KMS-11 (cell line): ENCODE data around the gene MMAB.

ENCODE experiments used
- H2AFZ ChIP-seq: fragments of 200-600 bp; sonication (generic); 2 replicates; pipeline ENCODE4 v1.6.1; 2016; ENCODE audit warnings: antibody characterized with exemption, mixed run types, low read depth
- H3K27ac ChIP-seq: fragments of 200-600 bp; sonication (generic); 2 replicates; pipeline ENCODE4 v1.6.1; 2016; ENCODE audit warnings: mild to moderate bottlenecking, mixed run types
- H3K27me3 ChIP-seq: fragments of 200-600 bp; sonication (generic); 2 replicates; pipeline ENCODE4 v1.6.1; 2017; ENCODE audit warnings: mild to moderate bottlenecking, low read depth, mixed run types, moderate library complexity; ENCODE audit not compliant: insufficient read depth
- H3K36me3 ChIP-seq: fragments of 200-600 bp; sonication (generic); 2 replicates; pipeline ENCODE4 v1.6.1; 2017; ENCODE audit warnings: mild to moderate bottlenecking, mixed run types; ENCODE audit not compliant: insufficient read depth
- H3K4me1 ChIP-seq: fragments of 200-600 bp; sonication (generic); 2 replicates; pipeline ENCODE4 v1.6.1; 2016; ENCODE audit warnings: mild to moderate bottlenecking, low read depth, mixed run types; ENCODE audit not compliant: poor library complexity, severe bottlenecking
- H3K4me2 ChIP-seq: fragments of 200-600 bp; sonication (generic); 2 replicates; pipeline ENCODE4 v1.7.0; 2016; ENCODE audit warnings: mild to moderate bottlenecking, mixed run types
- H3K4me3 ChIP-seq: fragments of 200-600 bp; sonication (generic); IDR thresholded peaks from 2 replicates; pipeline ENCODE4 v1.6.1; 2017; ENCODE audit warnings: low read depth, low read length, mixed read lengths; ENCODE audit not compliant: insufficient read depth
- H3K79me2 ChIP-seq: fragments of 200-600 bp; sonication (generic); 2 replicates; pipeline ENCODE4 v1.6.1; 2016; ENCODE audit warnings: low read depth, mixed run types; ENCODE audit not compliant: insufficient read depth
- H3K9ac ChIP-seq: fragments of 200-600 bp; sonication (generic); 2 replicates; pipeline ENCODE4 v1.6.1; 2016; ENCODE audit warnings: mild to moderate bottlenecking, mixed run types
- H4K20me1 ChIP-seq: fragments of 200-600 bp; sonication (generic); 2 replicates; pipeline ENCODE4 v1.6.1; 2016; ENCODE audit warnings: mild to moderate bottlenecking, mixed run types; ENCODE audit not compliant: insufficient read depth
- TF ChIP-seq, protein P1 (sequence below): fragments of 200-600 bp; sonication (generic); conservative IDR thresholded peaks from 2 replicates; pipeline ENCODE4 v1.6.1; 2017; ENCODE audit warnings: low read depth, mild to moderate bottlenecking, antibody characterized with exemption, low read length, moderate library complexity, mixed read lengths

MMAB gene

DNA sequence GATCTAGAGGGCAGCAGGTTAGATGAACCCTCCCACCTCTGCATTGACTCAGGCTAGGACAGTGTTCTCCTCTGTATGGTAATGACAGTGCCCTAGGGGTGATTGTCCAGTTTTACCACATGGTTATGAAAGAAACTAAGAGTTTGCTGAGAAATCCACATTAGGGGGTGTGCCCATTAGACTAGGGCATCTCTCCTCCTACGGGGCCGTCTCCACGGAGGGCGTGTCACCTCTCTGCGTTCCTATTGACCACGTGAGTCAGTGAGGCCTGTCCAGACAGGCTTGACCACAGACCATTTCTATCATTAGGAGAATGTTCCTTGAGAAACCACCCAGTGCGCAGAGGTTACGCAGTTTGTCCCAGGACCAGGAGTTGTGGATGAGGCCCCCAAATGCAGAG is 8.6 kb upstream of the MMAB start:
- Histone ChIP-seq H3K9ac (no peak overlapping the region), H3K36me3 (no peaks in the 10 kb centered on the region), H3K27me3 (no peaks in the 10 kb centered on the region), H3K79me2 (no peaks in the 10 kb centered on the region), H3K4me1 (no peaks in the 10 kb centered on the region), H4K20me1 (no peaks in the 10 kb centered on the region), H3K4me2 (no peak overlapping the region), H3K27ac (no peak overlapping the region), H2AFZ (no peak overlapping the region), H3K4me3 (no peak overlapping the region)
- TF ChIP-seq, protein P1, sequence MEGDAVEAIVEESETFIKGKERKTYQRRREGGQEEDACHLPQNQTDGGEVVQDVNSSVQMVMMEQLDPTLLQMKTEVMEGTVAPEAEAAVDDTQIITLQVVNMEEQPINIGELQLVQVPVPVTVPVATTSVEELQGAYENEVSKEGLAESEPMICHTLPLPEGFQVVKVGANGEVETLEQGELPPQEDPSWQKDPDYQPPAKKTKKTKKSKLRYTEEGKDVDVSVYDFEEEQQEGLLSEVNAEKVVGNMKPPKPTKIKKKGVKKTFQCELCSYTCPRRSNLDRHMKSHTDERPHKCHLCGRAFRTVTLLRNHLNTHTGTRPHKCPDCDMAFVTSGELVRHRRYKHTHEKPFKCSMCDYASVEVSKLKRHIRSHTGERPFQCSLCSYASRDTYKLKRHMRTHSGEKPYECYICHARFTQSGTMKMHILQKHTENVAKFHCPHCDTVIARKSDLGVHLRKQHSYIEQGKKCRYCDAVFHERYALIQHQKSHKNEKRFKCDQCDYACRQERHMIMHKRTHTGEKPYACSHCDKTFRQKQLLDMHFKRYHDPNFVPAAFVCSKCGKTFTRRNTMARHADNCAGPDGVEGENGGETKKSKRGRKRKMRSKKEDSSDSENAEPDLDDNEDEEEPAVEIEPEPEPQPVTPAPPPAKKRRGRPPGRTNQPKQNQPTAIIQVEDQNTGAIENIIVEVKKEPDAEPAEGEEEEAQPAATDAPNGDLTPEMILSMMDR, result no peak

DNA sequence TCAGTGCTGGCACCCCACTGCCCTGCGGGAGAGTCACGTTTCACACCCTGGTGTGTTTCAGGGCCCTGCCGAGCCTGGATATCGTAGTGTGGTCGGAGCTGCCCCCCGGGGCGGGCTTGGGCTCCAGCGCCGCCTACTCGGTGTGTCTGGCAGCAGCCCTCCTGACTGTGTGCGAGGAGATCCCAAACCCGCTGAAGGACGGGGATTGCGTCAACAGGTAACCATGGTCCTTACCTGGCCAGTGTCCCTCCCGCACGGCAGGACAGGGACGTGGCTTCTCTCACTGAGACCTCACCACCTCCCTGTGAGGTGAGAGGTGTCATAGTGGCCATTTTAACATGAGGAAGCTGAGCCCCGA is 8.0 kb upstream of the MMAB start:
- Histone ChIP-seq H3K4me2 (no peak overlapping the region), H3K79me2 (no peaks in the 10 kb centered on the region), H3K9ac (no peak overlapping the region), H3K36me3 (no peaks in the 10 kb centered on the region), H3K4me3 (no peak overlapping the region), H4K20me1 (no peaks in the 10 kb centered on the region), H3K27ac (no peak overlapping the region), H3K4me1 (no peaks in the 10 kb centered on the region), H2AFZ (no peak overlapping the region), H3K27me3 (no peaks in the 10 kb centered on the region)
- TF ChIP-seq, protein P1, result no peak

DNA sequence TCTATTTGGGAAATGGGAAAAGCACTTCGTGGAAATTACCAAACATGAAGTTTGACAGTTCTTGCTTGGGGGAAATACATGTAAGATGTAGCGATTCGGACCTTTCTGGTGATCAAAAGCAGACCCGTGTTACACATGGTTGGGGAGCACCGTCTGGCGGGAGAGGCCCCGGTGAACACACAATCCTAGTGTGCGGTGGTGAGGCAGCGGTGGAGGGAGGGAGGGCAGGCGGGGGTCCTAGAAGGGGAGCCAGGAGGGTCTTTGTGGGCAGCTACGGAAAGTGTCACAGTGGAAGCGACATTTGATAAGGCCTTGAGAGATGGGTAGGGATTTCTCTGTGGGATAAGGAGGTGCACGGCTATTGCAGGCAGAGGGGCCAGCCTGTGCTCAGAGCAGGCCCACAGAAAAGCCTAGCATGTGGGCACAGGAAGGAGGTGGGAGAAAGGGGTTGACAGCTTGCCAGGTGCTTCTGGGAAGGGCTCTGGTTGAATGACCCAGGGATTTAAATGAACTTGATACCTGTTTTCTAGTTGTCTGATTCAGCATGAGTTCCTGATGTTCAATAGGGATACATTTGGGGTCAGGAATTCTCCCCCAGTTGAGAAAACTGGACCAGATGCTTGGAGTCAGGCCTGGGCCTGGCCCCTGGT is 7.5 kb upstream of the MMAB start:
- H3K27me3 ChIP-seq, result no peaks in the 10 kb centered on the region
- H4K20me1 ChIP-seq, result no peaks in the 10 kb centered on the region
- H3K4me2 ChIP-seq, result no peak overlapping the region
- no peak overlapping the region for H3K9ac ChIP-seq
- H3K79me2 ChIP-seq, result no peaks in the 10 kb centered on the region
- no peaks in the 10 kb centered on the region for H3K36me3 ChIP-seq
- H2AFZ ChIP-seq, result no peak overlapping the region
- TF ChIP-seq, protein P1, result no peak
- no peak overlapping the region for H3K27ac ChIP-seq
- no peaks in the 10 kb centered on the region for H3K4me1 ChIP-seq
- no peak overlapping the region for H3K4me3 ChIP-seq

DNA sequence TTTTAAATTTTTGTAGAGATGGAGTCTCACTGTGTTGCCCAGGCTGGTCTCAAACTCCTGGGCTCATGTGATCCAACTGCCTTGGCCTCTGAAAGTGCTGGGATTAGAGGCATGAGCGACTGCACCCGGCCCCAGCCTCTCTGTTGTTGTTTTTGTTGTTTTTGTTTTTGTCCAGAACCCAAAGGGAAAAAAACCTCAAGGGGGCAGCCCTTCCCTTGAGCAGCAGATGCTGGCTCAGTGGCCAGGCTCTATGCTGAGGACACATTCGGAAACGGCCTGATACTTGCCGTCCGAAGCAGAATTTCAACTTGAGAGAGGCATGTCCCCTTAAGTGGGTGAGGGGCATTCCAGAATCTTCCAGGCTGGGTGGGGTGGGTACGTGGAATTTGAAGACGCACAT is 7.0 kb upstream of the MMAB start:
- TF ChIP-seq, protein P1, result no peak
- Histone ChIP-seq H3K27me3 (no peaks in the 10 kb centered on the region), H3K4me2 (no peak overlapping the region), H3K4me1 (no peaks in the 10 kb centered on the region), H4K20me1 (no peaks in the 10 kb centered on the region), H3K4me3 (no peak overlapping the region), H2AFZ (no peak overlapping the region), H3K79me2 (no peaks in the 10 kb centered on the region), H3K27ac (no peak overlapping the region), H3K36me3 (no peaks in the 10 kb centered on the region), H3K9ac (no peak overlapping the region)
